IMR-90 (cell line): Measurements from ENCODE around the gene PARD3. TPM values are rescaled to one million over a fixed set of nuclear protein-coding genes. Genes with fewer than 3 reads are reported as not detected.

Experiments
- ATAC-seq: fragments of 200-7000 bp; cut with Tn5 transposase; 2 replicates; pipeline ENCODE4 v1.9.1; 2020; ENCODE audit warnings: low read depth, mild to moderate bottlenecking, moderate library complexity
- BruUV-seq: library from RNA; stranded (reverse); fragments of 400-500 nt; replicated peaks from 2 replicates; lab custom pipeline; 2021; lab: Mats Ljungman, UMichigan
- CTCF ChIA-PET: fragments of 300-600 bp; formaldehyde crosslinking; extraction: SDS; loops from one replicate; lab custom pipeline; 2021; ENCODE audit warnings: antibody characterized with exemption; lab: Yijun Ruan, JAX
- POLR2A ChIA-PET: fragments of 300-600 bp; sonication (Branson Sonifier 250); formaldehyde crosslinking; loops from one replicate; lab custom pipeline; 2022; ENCODE audit warnings: antibody characterized with exemption; ENCODE audit not compliant: unreplicated experiment; lab: Charles Lee
- DNase-seq: peaks from one replicate; pipeline ENCODE4 v3.0.0; 2013
- H2AFZ ChIP-seq: replicated peaks from 2 replicates; pipeline ENCODE3; 2013; ENCODE audit warnings: low read length, mild to moderate bottlenecking; ENCODE audit not compliant: poor library complexity
- H2AK5ac ChIP-seq: 2 replicates; pipeline ENCODE4 v1.6.1; 2013; ENCODE audit warnings: low read depth, low read length, inconsistent platforms
- H2AK9ac ChIP-seq: replicated peaks from 2 replicates; pipeline ENCODE3; 2013; ENCODE audit warnings: mild to moderate bottlenecking, low read depth, low read length, moderate library complexity; ENCODE audit not compliant: poor library complexity
- H2BK120ac ChIP-seq: 2 replicates; pipeline ENCODE4 v1.6.1; 2013; ENCODE audit warnings: low read depth, low read length, inconsistent platforms
- H2BK15ac ChIP-seq: 3 replicates; pipeline ENCODE4 v1.6.1; 2013; ENCODE audit warnings: low read depth, low read length, inconsistent platforms
- H2BK20ac ChIP-seq: 2 replicates; pipeline ENCODE4 v1.6.1; 2013; ENCODE audit warnings: low read depth, mild to moderate bottlenecking, inconsistent platforms, low read length, moderate library complexity
- H2BK5ac ChIP-seq: 2 replicates; pipeline ENCODE4 v1.6.1; 2013; ENCODE audit warnings: mild to moderate bottlenecking, low read depth, low read length, inconsistent platforms; ENCODE audit not compliant: poor library complexity, severe bottlenecking
- H3K14ac ChIP-seq: replicated peaks from 2 replicates; pipeline ENCODE4 v1.6.1; 2013; ENCODE audit warnings: low read depth, low read length, inconsistent platforms
- H3K18ac ChIP-seq: 2 replicates; pipeline ENCODE4 v1.6.1; 2013; ENCODE audit warnings: low read depth, low read length, control low read depth
- H3K23ac ChIP-seq: 2 replicates; pipeline ENCODE4 v1.6.1; 2013; ENCODE audit warnings: low read depth, low read length, inconsistent platforms
- H3K27ac ChIP-seq: 2 replicates; pipeline ENCODE4 v1.5.1; 2013; ENCODE audit warnings: mild to moderate bottlenecking, control low read depth, low read length; ENCODE audit not compliant: insufficient read depth
- H3K27me3 ChIP-seq: 2 replicates; pipeline ENCODE4 v1.6.1; 2013; ENCODE audit warnings: low read length; ENCODE audit not compliant: control insufficient read depth, insufficient read depth
- H3K36me3 ChIP-seq: 2 replicates; pipeline ENCODE4 v1.6.1; 2013; ENCODE audit warnings: low read length, mixed read lengths; ENCODE audit not compliant: control insufficient read depth, insufficient read depth
- H3K4ac ChIP-seq: 2 replicates; pipeline ENCODE4 v1.6.1; 2013; ENCODE audit warnings: low read depth, low read length, inconsistent platforms
- H3K4me1 ChIP-seq: 2 replicates; pipeline ENCODE4 v1.6.1; 2013; ENCODE audit warnings: low read length, mixed read lengths; ENCODE audit not compliant: control insufficient read depth, insufficient read depth
- H3K4me2 ChIP-seq: 2 replicates; pipeline ENCODE4 v1.6.1; 2013; ENCODE audit warnings: low read depth, mild to moderate bottlenecking, control low read depth, low read length, moderate library complexity
- H3K4me3 ChIP-seq: 2 replicates; pipeline ENCODE4 v1.5.1; 2013; ENCODE audit warnings: low read depth, mild to moderate bottlenecking, control low read depth, low read length, moderate library complexity; ENCODE audit not compliant: insufficient read depth
- H3K56ac ChIP-seq: 2 replicates; pipeline ENCODE4 v1.6.1; 2013; ENCODE audit warnings: low read length, inconsistent platforms; ENCODE audit not compliant: insufficient read depth; ENCODE audit errors: extremely low read depth
- H3K79me1 ChIP-seq, 2 experiments: 2 replicates each; pipeline ENCODE4 v1.6.1; 2013; ENCODE audit warnings: low read length in 2 of 2, inconsistent platforms in 1 of 2, low read depth in 1 of 2
- H3K9ac ChIP-seq: 2 replicates; pipeline ENCODE4 v1.6.1; 2013; ENCODE audit warnings: low read depth, low read length, control low read depth
- H3K9me1 ChIP-seq: 2 replicates; pipeline ENCODE4 v1.6.1; 2013; ENCODE audit warnings: low read length, inconsistent platforms; ENCODE audit not compliant: insufficient read depth
- H3K9me3 ChIP-seq: 2 replicates; pipeline ENCODE4 v1.6.1; 2013; ENCODE audit warnings: low read length; ENCODE audit not compliant: control insufficient read depth, insufficient read depth
- H4K20me1 ChIP-seq: 2 replicates; pipeline ENCODE4 v1.6.1; 2013; ENCODE audit warnings: low read length, inconsistent platforms; ENCODE audit not compliant: insufficient read depth
- H4K5ac ChIP-seq: 2 replicates; pipeline ENCODE4 v1.6.1; 2013; ENCODE audit warnings: mild to moderate bottlenecking, low read depth, low read length, control low read depth
- H4K8ac ChIP-seq, 2 experiments: 2 replicates each; pipeline ENCODE4 v1.6.1; 2013; ENCODE audit warnings: low read depth in 2 of 2, low read length in 2 of 2, control low read depth in 1 of 2, inconsistent platforms in 1 of 2
- H4K91ac ChIP-seq: 2 replicates; pipeline ENCODE4 v1.6.1; 2013; ENCODE audit warnings: low read depth, low read length, inconsistent platforms; ENCODE audit not compliant: insufficient read depth
- BHLHE40 ChIP-seq: fragments of 150-350 bp; IDR thresholded peaks from 2 replicates; pipeline ENCODE4 v1.6.1; 2016; ENCODE audit warnings: mild to moderate bottlenecking, low read depth, low read length
- CEBPB ChIP-seq: IDR thresholded peaks from 2 replicates; pipeline ENCODE4 v1.6.1; 2012; ENCODE audit warnings: low read depth, low read length, improper control_type of control experiment
- CHD1 ChIP-seq: IDR thresholded peaks from 2 replicates; pipeline ENCODE4 v1.6.1; 2012; ENCODE audit warnings: low read depth, low read length, improper control_type of control experiment
- ELK1 ChIP-seq: fragments of 150-350 bp; IDR thresholded peaks from 2 replicates; pipeline ENCODE4 v1.6.1; 2016; ENCODE audit warnings: low read depth, mild to moderate bottlenecking, low read length, moderate library complexity, borderline replicate concordance
- FOS ChIP-seq: fragments of 150-350 bp; IDR thresholded peaks from 2 replicates; pipeline ENCODE4 v1.6.1; 2016; ENCODE audit warnings: low read depth, low read length
- MXI1 ChIP-seq: IDR thresholded peaks from 2 replicates; pipeline ENCODE4 v1.6.1; 2012; ENCODE audit warnings: low read depth, mild to moderate bottlenecking, low read length, moderate library complexity, borderline replicate concordance
- POLR2A ChIP-seq: IDR thresholded peaks from 2 replicates; pipeline ENCODE4 v1.6.1; 2012; ENCODE audit warnings: mild to moderate bottlenecking, low read depth, low read length
- RFX5 ChIP-seq: IDR thresholded peaks from 2 replicates; pipeline ENCODE4 v1.8.0; 2012; ENCODE audit warnings: low read depth, mild to moderate bottlenecking, low read length, moderate library complexity
- SMC3 ChIP-seq: fragments of 150-350 bp; IDR thresholded peaks from 2 replicates; pipeline ENCODE4 v1.6.1; 2016; ENCODE audit warnings: low read depth, mild to moderate bottlenecking, antibody characterized with exemption, low read length, moderate library complexity
- USF2 ChIP-seq: fragments of 150-350 bp; IDR thresholded peaks from 2 replicates; pipeline ENCODE4 v1.6.1; 2017; ENCODE audit warnings: mild to moderate bottlenecking, antibody characterized with exemption, low read length, low read depth
- WGBS, 2 experiments: methylation state at CpG; one replicate each; pipeline versions ENCODE4 v1.1.5 to v1.1.7; 2013; ENCODE audit warnings: missing lambda C conversion rate in 2 of 2; ENCODE audit not compliant: insufficient read length in 1 of 2; ENCODE audit errors: extremely low coverage in 2 of 2; 5-methylcytosine and 5-hydroxymethylcytosine counted together
- dilution Hi-C: fragments of 300-500 bp; cut with HindIII; formaldehyde crosslinking; loops from one replicate; pipeline ENCODE4 v1.14.3; 2018; ENCODE audit warnings: low sequenced_read_pairs; ENCODE audit not compliant: unreplicated experiment
- in situ Hi-C: fragments of 300-500 bp; cut with MboI; formaldehyde crosslinking; loops from 3 replicates; pipeline ENCODE4 v1.14.3; 2019; ENCODE audit warnings: low sequenced_read_pairs, inconsistent platforms, mixed read lengths
- intact Hi-C: fragments of 100-400 bp; cut with micrococcal nuclease; formaldehyde crosslinking; loops from 2 replicates; pipeline ENCODE4 v1.10.0; 2022
- polyA plus RNA-seq, 3 experiments: library from polyadenylated mRNA; depleted of rRNA; stranded (reverse); fragments of >200 nt; gene quantifications; 2 replicates each; pipeline ENCODE4 v1.2.3, GENCODE V29; 2012; ENCODE audit warnings: low replicate concordance in 1 of 3
- total RNA-seq: library from RNA; depleted of rRNA; stranded (reverse); fragments of >200 nt; gene quantifications from 2 replicates; pipeline ENCODE4 v1.2.3, GENCODE V29; 2012
- TF ChIP-seq, protein P1 (sequence below): conservative IDR thresholded peaks from 2 replicates; pipeline ENCODE4 v1.5.1; 2012; ENCODE audit warnings: mild to moderate bottlenecking, low read depth, low read length, improper control_type of control experiment

PARD3 gene
- total and polyA plus RNA-seq, 2 of the 4 experiments (the other 2 are of a cell fraction), result 14.6 to 37.5 TPM

DNA sequence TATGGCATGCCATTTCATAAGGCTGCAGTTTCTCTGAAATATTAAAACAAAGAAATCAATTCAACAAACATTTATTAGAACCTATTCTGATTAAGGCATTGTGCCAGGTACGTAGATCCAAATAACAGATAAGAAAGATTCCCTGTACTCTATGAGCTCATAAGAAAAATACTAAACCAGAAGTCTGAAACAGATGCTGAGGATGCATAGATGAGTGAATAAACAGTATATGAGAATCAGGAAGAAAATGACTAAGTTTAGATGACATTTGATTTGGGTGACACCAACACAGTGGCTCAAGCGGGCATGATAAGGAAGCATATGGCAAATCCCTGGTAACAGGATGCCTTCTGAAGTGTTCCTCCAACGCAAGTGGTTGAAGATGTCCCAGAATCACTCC is 477.2 kb downstream of the PARD3 start:
- no peak overlapping the region for H3K23ac ChIP-seq
- ChIA-PET CTCF (interaction anchor here (0.9 kb wide), 1 partner anchor 17 kb away, joined by 3 read pairs; no protein-coding TSS in a partner anchor), POLR2A (no interaction called here)
- H3K56ac ChIP-seq, result no peak overlapping the region
- ATAC-seq, result no peak
- no TSS peak for BruUV-seq
- H2BK120ac ChIP-seq, result no peak overlapping the region
- H3K36me3 ChIP-seq, result no peaks in the 10 kb centered on the region
- H2AK5ac ChIP-seq, result no peak overlapping the region
- no peak overlapping the region for H3K9ac ChIP-seq
- no peak overlapping the region for H3K14ac ChIP-seq
- H3K9me3 ChIP-seq, result no peaks in the 10 kb centered on the region
- H3K4ac ChIP-seq, result no peak overlapping the region
- H3K18ac ChIP-seq, result no peak overlapping the region
- intact Hi-C loops (no loop called here), dilution Hi-C loops (no loop called here), in situ Hi-C loops (no loop called here)
- no peak overlapping the region for H2AFZ ChIP-seq
- 100% methylated on average over 1 of the region's 3 CpGs; no CpG with 5 or more reads in 1 of the 2 experiments for WGBS, 2 experiments
- no peaks in the 10 kb centered on the region for H3K27me3 ChIP-seq
- H3K4me3 ChIP-seq, result no peak overlapping the region
- H4K91ac ChIP-seq, result no peak overlapping the region
- no peak for DNase-seq
- no peak for TF ChIP-seq ELK1
- no peak for TF ChIP-seq SMC3
- TF ChIP-seq CHD1, result no peak
- TF ChIP-seq, protein P1, sequence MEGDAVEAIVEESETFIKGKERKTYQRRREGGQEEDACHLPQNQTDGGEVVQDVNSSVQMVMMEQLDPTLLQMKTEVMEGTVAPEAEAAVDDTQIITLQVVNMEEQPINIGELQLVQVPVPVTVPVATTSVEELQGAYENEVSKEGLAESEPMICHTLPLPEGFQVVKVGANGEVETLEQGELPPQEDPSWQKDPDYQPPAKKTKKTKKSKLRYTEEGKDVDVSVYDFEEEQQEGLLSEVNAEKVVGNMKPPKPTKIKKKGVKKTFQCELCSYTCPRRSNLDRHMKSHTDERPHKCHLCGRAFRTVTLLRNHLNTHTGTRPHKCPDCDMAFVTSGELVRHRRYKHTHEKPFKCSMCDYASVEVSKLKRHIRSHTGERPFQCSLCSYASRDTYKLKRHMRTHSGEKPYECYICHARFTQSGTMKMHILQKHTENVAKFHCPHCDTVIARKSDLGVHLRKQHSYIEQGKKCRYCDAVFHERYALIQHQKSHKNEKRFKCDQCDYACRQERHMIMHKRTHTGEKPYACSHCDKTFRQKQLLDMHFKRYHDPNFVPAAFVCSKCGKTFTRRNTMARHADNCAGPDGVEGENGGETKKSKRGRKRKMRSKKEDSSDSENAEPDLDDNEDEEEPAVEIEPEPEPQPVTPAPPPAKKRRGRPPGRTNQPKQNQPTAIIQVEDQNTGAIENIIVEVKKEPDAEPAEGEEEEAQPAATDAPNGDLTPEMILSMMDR, result no peak
- no peak for TF ChIP-seq CEBPB
- no peak for TF ChIP-seq RFX5
- TF ChIP-seq USF2, result no peak
- TF ChIP-seq FOS, result no peak
- TF ChIP-seq POLR2A, result no peak
- no peak for TF ChIP-seq MXI1
- no peak for TF ChIP-seq BHLHE40
- no peaks in the 10 kb centered on the region for H3K9me1 ChIP-seq
- no peak overlapping the region for H3K27ac ChIP-seq
- no peak overlapping the region for H2BK15ac ChIP-seq
- no peak overlapping the region for H4K5ac ChIP-seq
- no peaks in the 10 kb centered on the region for H4K20me1 ChIP-seq
- H2AK9ac ChIP-seq, result no peak overlapping the region
- no peaks in the 10 kb centered on the region for H3K79me1 ChIP-seq
- H4K8ac ChIP-seq, result no peak overlapping the region
- no peak overlapping the region for H2BK5ac ChIP-seq
- H2BK20ac ChIP-seq, result no peak overlapping the region
- H3K4me1 ChIP-seq, result no peaks in the 10 kb centered on the region
- no peak overlapping the region for H3K4me2 ChIP-seq
